GM12874 (cell line): ENCODE results near the gene KIAA1210.

Source experiments
- TF ChIP-seq, protein P1 (sequence below): IDR thresholded peaks from 2 replicates; pipeline ENCODE4 v1.5.1; 2011; ENCODE audit warnings: low read depth, mild to moderate bottlenecking, control low read depth, low read length, moderate library complexity; ENCODE audit not compliant: insufficient read depth

Gene KIAA1210

GRCh38 chrX:119151051-119151380 lies 23.4 kb upstream of the KIAA1210 start:
- TF ChIP-seq, protein P1, sequence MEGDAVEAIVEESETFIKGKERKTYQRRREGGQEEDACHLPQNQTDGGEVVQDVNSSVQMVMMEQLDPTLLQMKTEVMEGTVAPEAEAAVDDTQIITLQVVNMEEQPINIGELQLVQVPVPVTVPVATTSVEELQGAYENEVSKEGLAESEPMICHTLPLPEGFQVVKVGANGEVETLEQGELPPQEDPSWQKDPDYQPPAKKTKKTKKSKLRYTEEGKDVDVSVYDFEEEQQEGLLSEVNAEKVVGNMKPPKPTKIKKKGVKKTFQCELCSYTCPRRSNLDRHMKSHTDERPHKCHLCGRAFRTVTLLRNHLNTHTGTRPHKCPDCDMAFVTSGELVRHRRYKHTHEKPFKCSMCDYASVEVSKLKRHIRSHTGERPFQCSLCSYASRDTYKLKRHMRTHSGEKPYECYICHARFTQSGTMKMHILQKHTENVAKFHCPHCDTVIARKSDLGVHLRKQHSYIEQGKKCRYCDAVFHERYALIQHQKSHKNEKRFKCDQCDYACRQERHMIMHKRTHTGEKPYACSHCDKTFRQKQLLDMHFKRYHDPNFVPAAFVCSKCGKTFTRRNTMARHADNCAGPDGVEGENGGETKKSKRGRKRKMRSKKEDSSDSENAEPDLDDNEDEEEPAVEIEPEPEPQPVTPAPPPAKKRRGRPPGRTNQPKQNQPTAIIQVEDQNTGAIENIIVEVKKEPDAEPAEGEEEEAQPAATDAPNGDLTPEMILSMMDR = no peak

- TF ChIP-seq, protein P1 = no peak
These were observed 22.8 kb upstream of the KIAA1210 start for GRCh38 chrX:119150163-119151050.

- TF ChIP-seq, protein P1 = no peak
These were observed 19.9 kb upstream of the KIAA1210 start for GRCh38 chrX:119147486-119147885.

- TF ChIP-seq, protein P1 = peak; percentile 21; the same call in 1 of the 2 replicates
These were observed 17.6 kb upstream of the KIAA1210 start for GRCh38 chrX:119145241-119145653.

DNA sequence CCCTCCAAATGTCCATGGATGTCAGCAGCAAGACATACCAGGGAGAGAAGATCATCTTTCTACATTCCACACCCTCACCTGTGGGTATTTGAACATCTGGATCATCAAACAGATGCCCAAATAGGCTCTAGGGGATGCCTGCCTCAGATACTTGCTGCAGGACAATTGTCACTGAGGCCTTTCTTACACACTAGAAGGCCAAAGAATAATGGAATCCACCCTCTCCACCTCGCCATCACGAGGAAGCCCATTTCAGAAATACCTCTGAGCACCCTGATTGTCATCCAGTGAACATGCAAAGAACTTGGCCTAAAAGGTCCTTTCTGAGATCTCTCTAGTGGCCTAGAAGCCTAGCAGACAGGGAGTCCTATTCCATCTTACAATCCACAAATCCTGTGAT lies 6.9 kb upstream of the KIAA1210 start:
- TF ChIP-seq, protein P1 = no peak

DNA sequence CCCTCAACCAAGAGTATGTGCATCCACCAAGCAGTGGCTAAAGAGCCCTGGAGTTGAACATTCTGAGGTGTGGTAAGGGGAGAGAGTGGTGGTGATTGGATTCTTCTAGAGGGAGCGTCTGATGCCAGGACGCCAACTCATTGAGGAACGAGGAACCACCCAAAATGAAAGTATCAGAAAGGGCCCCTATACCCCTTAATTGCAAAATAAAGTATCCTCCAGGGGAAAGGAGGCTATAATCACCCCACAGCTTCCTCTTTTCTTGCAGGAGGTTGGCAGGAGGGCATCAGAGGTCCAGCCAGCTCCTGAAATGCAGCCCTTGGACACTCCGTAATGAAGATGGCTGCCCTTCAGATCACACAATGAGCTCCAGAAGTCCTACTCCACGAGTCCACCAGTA lies 5.3 kb upstream of the KIAA1210 start:
- TF ChIP-seq, protein P1 = no peak

- TF ChIP-seq, protein P1 = no peak
These were observed 4.7 kb upstream of the KIAA1210 start for GRCh38 chrX:119132316-119132715.
